HepG2 (cell line): ENCODE data around the gene DTX4. TPM values are rescaled to one million over a fixed set of nuclear protein-coding genes. Genes with fewer than 3 reads are reported as not detected.

ENCODE experiments used
- ATAC-seq: fragments of 200-7000 bp; cut with Tn5 transposase; 3 replicates; pipeline ENCODE4 v1.9.1; 2020; ENCODE audit warnings: mild to moderate bottlenecking, moderate library complexity
- BruUV-seq: library from RNA; stranded (reverse); fragments of 400-500 nt; replicated peaks from 2 replicates; lab custom pipeline; 2021; lab: Mats Ljungman, UMichigan
- CTCF ChIA-PET: fragments of 300-600 bp; formaldehyde crosslinking; extraction: SDS; loops from one replicate; lab custom pipeline; 2021; ENCODE audit warnings: low total read pairs, inconsistent platforms, low intra/inter-chr PET ratio; lab: Yijun Ruan, JAX
- POLR2A ChIA-PET: fragments of 350-600 bp; sonication (Branson Sonifier 250); formaldehyde crosslinking; loops from one replicate; lab custom pipeline; 2020; ENCODE audit warnings: antibody characterized with exemption, inconsistent platforms; lab: Yijun Ruan, JAX
- DNase-seq: peaks from one replicate; pipeline ENCODE4 v3.0.0-alpha.2; 2015; ENCODE audit warnings: low spot score
- FAIRE-seq: peaks from 3 replicates; lab custom pipeline; 2011; peaks lifted over from hg19 to GRCh38; lab: Jason Lieb, UNC
- H2AFZ ChIP-seq: one replicate; pipeline ENCODE4 v1.6.1; 2011; ENCODE audit warnings: low read length, inconsistent platforms
- H3K27ac ChIP-seq: fragments of 300-600 bp; 3 replicates; pipeline ENCODE4 v1.8.0; 2011; ENCODE audit warnings: mixed run types, mild to moderate bottlenecking, mixed read lengths, low read length, inconsistent platforms; ENCODE audit not compliant: insufficient read depth; ENCODE audit errors: extremely low read length
- H3K27me3 ChIP-seq, 2 experiments: fragments of 200-600 bp in 1 of 2; 2 replicates in 1 of 2; 3 replicates in 1 of 2; pipeline versions ENCODE4 v1.6.0 to v1.8.0; 2011; ENCODE audit warnings: low read length in 2 of 2, mild to moderate bottlenecking in 2 of 2, moderate library complexity in 2 of 2, inconsistent platforms in 1 of 2; ENCODE audit not compliant: insufficient read depth in 2 of 2, control insufficient read depth in 1 of 2
- H3K36me3 ChIP-seq, 2 experiments: fragments of 200-600 bp in 1 of 2; replicated peaks in 1 of 2; 2 replicates in 1 of 2; 3 replicates in 1 of 2; pipeline versions ENCODE4 v1.5.1 to v1.8.0; 2011; ENCODE audit warnings: low read length in 2 of 2, inconsistent platforms in 1 of 2; ENCODE audit not compliant: insufficient read depth in 2 of 2, control insufficient read depth in 1 of 2
- H3K4me1 ChIP-seq: 2 replicates; pipeline ENCODE4 v1.5.1; 2012; ENCODE audit warnings: low read length, inconsistent platforms; ENCODE audit not compliant: insufficient read depth
- H3K4me2 ChIP-seq: 2 replicates; pipeline ENCODE4 v1.6.0; 2011; ENCODE audit warnings: low read depth, low read length, inconsistent platforms
- H3K4me3 ChIP-seq, 3 experiments: fragments of 200-600 bp in 1 of 3; sonication (generic), shearing (Covaris generic) in 1 of 3; replicated peaks in 1 of 3; 2 replicates each; pipeline ENCODE4 v1.5.1; 2011 to 2016; ENCODE audit warnings: low read length in 3 of 3, inconsistent platforms in 2 of 3, low read depth in 2 of 3, mild to moderate bottlenecking in 2 of 3, control low read depth in 1 of 3, mixed read lengths in 1 of 3; ENCODE audit not compliant: insufficient read depth in 1 of 3
- H3K79me2 ChIP-seq: one replicate; pipeline ENCODE4 v1.6.1; 2011; ENCODE audit warnings: low read length, inconsistent platforms; ENCODE audit not compliant: insufficient read depth
- H3K9ac ChIP-seq: 2 replicates; pipeline ENCODE4 v1.6.0; 2011; ENCODE audit warnings: mild to moderate bottlenecking, low read depth, low read length, inconsistent platforms; ENCODE audit not compliant: insufficient read depth
- H3K9me3 ChIP-seq: 2 replicates; pipeline ENCODE4 v1.5.1; 2012; ENCODE audit warnings: mild to moderate bottlenecking, low read length
- H4K20me1 ChIP-seq: 2 replicates; pipeline ENCODE4 v1.6.0; 2011; ENCODE audit warnings: inconsistent platforms, mild to moderate bottlenecking, low read length, moderate library complexity; ENCODE audit not compliant: insufficient read depth
- ATM ChIP-seq: fragments of 450-650 bp; IDR thresholded peaks from 2 replicates; pipeline ENCODE4 v1.7.1; 2017; ENCODE audit warnings: mild to moderate bottlenecking, borderline replicate concordance
- HMG20B ChIP-seq: conservative IDR thresholded peaks from 2 replicates; pipeline ENCODE4 v1.6.1; 2016; ENCODE audit warnings: missing genetic modification reagents, missing compliant biosample characterization
- JDP2 ChIP-seq: sonication (generic); formaldehyde crosslinking; IDR thresholded peaks from 2 replicates; pipeline ENCODE4 v1.8.1; 2022; ENCODE audit warnings: missing genetic modification reagents, borderline replicate concordance
- KLF15 ChIP-seq: sonication (generic); formaldehyde crosslinking; IDR thresholded peaks from 2 replicates; pipeline ENCODE4 v1.8.1; 2023; ENCODE audit warnings: borderline replicate concordance, mild to moderate bottlenecking, inconsistent platforms, missing genetic modification reagents, mixed read lengths
- NFIC ChIP-seq: IDR thresholded peaks from 2 replicates; pipeline ENCODE4 v1.6.1; 2012; ENCODE audit warnings: mild to moderate bottlenecking, low read length, inconsistent platforms
- PCBP2 ChIP-seq: fragments of 200-400 bp; formaldehyde crosslinking; optimal IDR thresholded peaks from 2 replicates; pipeline ENCODE3; 2018; ENCODE audit warnings: low read length, low read depth; ENCODE audit not compliant: poor library complexity, severe bottlenecking
- SKI ChIP-seq: fragments of 450-650 bp; IDR thresholded peaks from one replicate; pipeline ENCODE4 v1.6.1; 2018; ENCODE audit warnings: mild to moderate bottlenecking; ENCODE audit not compliant: partially characterized antibody
- TFDP1 ChIP-seq: IDR thresholded peaks from 2 replicates; pipeline ENCODE4 v1.6.1; 2016; ENCODE audit warnings: missing compliant biosample characterization, missing genetic modification reagents, borderline replicate concordance
- ZBTB3 ChIP-seq: sonication (generic); formaldehyde crosslinking; IDR thresholded peaks from 2 replicates; pipeline ENCODE4 v1.4.0; 2020; ENCODE audit warnings: low read depth, mild to moderate bottlenecking, moderate library complexity, missing genetic modification reagents, borderline replicate concordance
- ZFP36L1 ChIP-seq: sonication (generic); formaldehyde crosslinking; IDR thresholded peaks from 2 replicates; pipeline ENCODE4 v1.8.0; 2022; ENCODE audit warnings: mild to moderate bottlenecking, missing genetic modification reagents, moderate library complexity
- ZNF143 ChIP-seq: sonication (generic); formaldehyde crosslinking; IDR thresholded peaks from 2 replicates; pipeline ENCODE4 v1.4.0; 2020; ENCODE audit warnings: missing genetic modification reagents
- ZNF350 ChIP-seq: sonication (generic); formaldehyde crosslinking; IDR thresholded peaks from 2 replicates; pipeline ENCODE4 v1.4.0; 2020; ENCODE audit warnings: mild to moderate bottlenecking, low read depth, missing genetic modification reagents, borderline replicate concordance
- ZNF773 ChIP-seq: sonication (generic); formaldehyde crosslinking; IDR thresholded peaks from 2 replicates; pipeline ENCODE4 v1.4.0; 2020; ENCODE audit warnings: missing genetic modification reagents, borderline replicate concordance
- ZSCAN25 ChIP-seq: sonication (generic); formaldehyde crosslinking; IDR thresholded peaks from 2 replicates; pipeline ENCODE4 v1.8.0; 2022; ENCODE audit warnings: mild to moderate bottlenecking, missing genetic modification reagents
- WGBS: methylation state at CpG from one replicate; pipeline ENCODE4 v1.1.6; 2017; ENCODE audit warnings: low lambda C conversion rate; 5-methylcytosine and 5-hydroxymethylcytosine counted together
- in situ Hi-C: cut with HindIII; loops from 2 replicates; pipeline ENCODE4 v1.10.0; 2017; ENCODE audit warnings: low pct_unique_long_range_greater_than_20kb; ENCODE audit not compliant: extremely low pct_ligation_motif_present
- intact Hi-C: fragments of 100-400 bp; cut with micrococcal nuclease; formaldehyde crosslinking; loops from one replicate; pipeline ENCODE4 v1.10.0; 2022; ENCODE audit not compliant: unreplicated experiment
- polyA plus RNA-seq, 8 experiments: library from polyadenylated mRNA; depleted of rRNA in 3 of 8; stranded (reverse) in 7 of 8; unstranded in 1 of 8; fragments of >200 nt; fragmentation: Illumina TruSeq in 4 of 8; extraction: Trizol in 4 of 8; gene quantifications; 2 replicates each; pipeline versions ENCODE4 v1.2.1 to v1.2.3, GENCODE V29; 2011 to 2016; ENCODE audit warnings: low read depth in 4 of 8, missing spikeins in 1 of 8, mixed read lengths in 1 of 8; ENCODE audit not compliant: insufficient read depth in 1 of 8
- total RNA-seq, 5 experiments: library from RNA; depleted of rRNA; stranded (reverse); fragments of >200 nt; fragmentation: Illumina TruSeq; extraction: Trizol; gene quantifications; 2 replicates each; pipeline ENCODE4 v1.2.3, GENCODE V29; 2016; ENCODE audit warnings: low read depth in 1 of 5

DTX4 gene
- total and polyA plus RNA-seq, 2 of the 13 experiments (the other 11 are each of a cell fraction or from before 2014, with no cell fraction given): 0.67 to 5.6 TPM

- Histone ChIP-seq H3K36me3 (peaks cover 2% of the 10 kb centered on the region in 2 experiments; a peak in 2 of 5 replicates), H3K27me3 (no peaks in the 10 kb centered on the region), H3K4me3 (no peak overlapping the region), H2AFZ (no peak overlapping the region), H3K27ac (no peak overlapping the region), H3K9ac (no peak overlapping the region), H3K4me1 (peaks cover 30% of the 10 kb centered on the region), H3K79me2 (no peaks in the 10 kb centered on the region), H3K4me2 (no peak overlapping the region), H4K20me1 (no peaks in the 10 kb centered on the region), H3K9me3 (no peaks in the 10 kb centered on the region)
- DNase-seq (no peak), ATAC-seq (no peak), FAIRE-seq (no peak)
- POLR2A ChIA-PET: interaction anchor here (0.9 to 3.4 kb wide), 2 partner anchors 14 to 81 kb away, joined by 3 to 46 read pairs; partner anchors contain the start of gene DTX4
- intact Hi-C loops: no loop called here
- no TSS peak for BruUV-seq
- in situ Hi-C loops: loop anchor here (25.0 kb wide), 1 partner anchor 500 kb away; no protein-coding TSS in a partner anchor
- CTCF ChIA-PET: interaction anchor here (1.2 to 4.1 kb wide), 2 partner anchors 15 to 20 kb away, joined by 5 to 45 read pairs; partner anchors contain the start of gene DTX4
- WGBS: 90% methylated on average over 3 of the region's 3 CpGs
- TF ChIP-seq KLF15 (CRISPR knock-in tag): no peak
- no peak for TF ChIP-seq ZBTB3 (CRISPR knock-in tag)
- TF ChIP-seq NFIC: no peak
- TF ChIP-seq ZNF143 (CRISPR knock-in tag): no peak
- TF ChIP-seq ZSCAN25 (CRISPR knock-in tag): no peak
- TF ChIP-seq ATM: no peak
- TF ChIP-seq ZNF350 (CRISPR knock-in tag): no peak
- no peak for TF ChIP-seq SKI
- TF ChIP-seq ZFP36L1 (CRISPR knock-in tag): no peak
- TF ChIP-seq PCBP2: no peak
- TF ChIP-seq HMG20B (CRISPR knock-in tag): no peak
- no peak for TF ChIP-seq TFDP1
- TF ChIP-seq JDP2: no peak
- TF ChIP-seq ZNF773: no peak
Observed at GRCh38 chr11:59187035-59187434, 15.1 kb downstream of the DTX4 start.
